Cardiac muscle cell (in vitro differentiated cells and primary cell): ENCODE data around the gene C11orf68. TPM values are rescaled to one million over a fixed set of nuclear protein-coding genes. Genes with fewer than 3 reads are reported as not detected.
A peak's percentile ranks its signal among the peaks of the same experiment; 100 is the strongest.

Experiments used
- DNase-seq, 2 donors: peaks; one replicate each; pipeline versions ENCODE4 v3.0.0 to v3.0.0-alpha.2; 2010 to 2017; ENCODE audit warnings: low read depth in 1 of 2, low spot score in 1 of 2
- H3K27ac ChIP-seq: fragments of 200-600 bp; sonication (generic); 2 replicates; pipeline ENCODE4 v1.5.1; 2016
- H3K27me3 ChIP-seq: fragments of 200-600 bp; sonication (generic); 2 replicates; pipeline ENCODE4 v1.6.0; 2016; ENCODE audit warnings: control low read depth
- H3K36me3 ChIP-seq: fragments of 200-600 bp; sonication (generic); 2 replicates; pipeline ENCODE4 v1.5.1; 2016; ENCODE audit warnings: control low read depth
- H3K4me1 ChIP-seq: fragments of 200-600 bp; sonication (generic); 2 replicates; pipeline ENCODE4 v1.8.1; 2017; ENCODE audit warnings: low read depth, mild to moderate bottlenecking, mixed run types
- H3K4me3 ChIP-seq: fragments of 200-600 bp; sonication (generic); 2 replicates; pipeline ENCODE4 v1.5.1; 2016; ENCODE audit warnings: mild to moderate bottlenecking
- H3K9me3 ChIP-seq: fragments of 200-600 bp; sonication (generic); 2 replicates; pipeline ENCODE4 v1.5.1; 2017; ENCODE audit warnings: low read depth, mild to moderate bottlenecking, control low read depth
- CTCF ChIP-seq: IDR thresholded peaks from 2 replicates; pipeline ENCODE4 v1.5.1; 2012; ENCODE audit warnings: low read depth, mild to moderate bottlenecking, low read length
- polyA plus RNA-seq: library from polyadenylated mRNA; unstranded; fragments of >200 nt; fragmentation: Nextera tagmentation; extraction: Ambion mirVana; gene quantifications from 2 replicates; pipeline ENCODE4 v1.2.1, GENCODE V29; 2016
- total RNA-seq: library from RNA; depleted of rRNA; stranded (reverse); fragments of >200 nt; gene quantifications from 2 replicates; pipeline ENCODE4 v1.2.3, GENCODE V29; 2016

The C11orf68 gene
- total and polyA plus RNA-seq, 2 experiments from 2014 or later: 34.7 to 86.5 TPM

- DNase-seq: no peak
- Histone ChIP-seq H3K36me3 (no peaks in the 10 kb centered on the region), H3K27me3 (peaks cover 87% of the 10 kb centered on the region), H3K27ac (no peak overlapping the region), H3K4me3 (peak overlapping the region; percentile 35), H3K9me3 (no peaks in the 10 kb centered on the region), H3K4me1 (no peaks in the 10 kb centered on the region)
- no peak for TF ChIP-seq CTCF
Measured at GRCh38 chr11:65900899-65901180, 18.0 kb downstream of the C11orf68 start.

GRCh38 chr11:65900125-65900898 is 18.6 kb downstream of the C11orf68 start, which contains the start of gene FOSL1:
TSS of gene FOSL1 (minus strand) at chr11:65900388. CDS start at chr11:65900339, 49 bp downstream.
- peak; percentile 78 to 96 for DNase-seq
- Histone ChIP-seq H3K4me3 (peak within 1 kb of the TSS; percentile 35), H3K27ac (no peak within 1 kb of the TSS), H3K27me3 (peaks cover 87% of the 10 kb centered on the region), H3K36me3 (no peaks in the 10 kb centered on the region), H3K4me1 (no peaks in the 10 kb centered on the region), H3K9me3 (no peaks in the 10 kb centered on the region)
- no peak for TF ChIP-seq CTCF

DNA sequence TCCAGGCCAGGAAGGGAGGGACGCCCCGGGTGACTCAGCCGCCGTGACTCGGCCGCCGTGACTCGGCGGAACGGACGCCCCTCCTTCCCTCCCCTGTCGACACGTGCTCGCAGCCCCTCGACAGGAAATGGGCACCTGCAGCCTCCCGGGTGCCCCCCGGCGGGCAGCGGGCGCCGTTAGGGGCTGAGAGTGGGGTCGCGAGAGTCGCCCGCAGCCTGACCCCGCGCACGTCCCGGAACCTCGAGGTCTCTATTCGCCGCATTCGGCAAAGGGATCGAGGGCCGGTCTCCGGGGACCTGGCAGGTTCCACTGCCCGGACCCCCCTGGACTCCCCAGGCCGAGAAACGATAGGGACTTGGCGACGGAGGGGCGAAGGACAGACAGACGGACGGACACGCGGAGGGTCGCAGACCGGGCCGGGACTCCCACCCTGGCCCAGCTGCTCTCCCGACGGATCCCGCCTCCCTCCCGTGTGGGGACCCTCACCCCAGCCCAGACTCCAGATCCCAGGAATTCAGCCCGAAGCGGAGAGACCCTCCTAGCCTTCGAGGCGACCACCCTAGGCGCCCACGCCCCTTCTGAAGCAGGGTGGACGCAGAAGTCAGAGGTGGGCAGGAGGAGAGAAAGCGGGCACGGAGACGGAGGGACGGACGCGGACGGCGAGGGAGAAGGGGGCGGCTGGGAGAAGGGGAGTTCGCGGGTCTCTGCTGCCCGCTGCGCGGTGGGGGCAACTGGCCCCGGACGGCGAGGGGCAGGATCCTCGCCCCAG is 19.3 kb downstream of the C11orf68 start:
- DNase-seq: peak; percentile 18 to 75
- H3K27me3 ChIP-seq: peaks cover 85% of the 10 kb centered on the region
- no peak overlapping the region for H3K27ac ChIP-seq
- peak overlapping the region; percentile 35 for H3K4me3 ChIP-seq
- no peak for TF ChIP-seq CTCF
- H3K4me1 ChIP-seq: no peaks in the 10 kb centered on the region
- no peaks in the 10 kb centered on the region for H3K9me3 ChIP-seq
- no peaks in the 10 kb centered on the region for H3K36me3 ChIP-seq

- no peaks in the 10 kb centered on the region for H3K36me3 ChIP-seq
- no peak overlapping the region for H3K4me3 ChIP-seq
- DNase-seq: no peak
- TF ChIP-seq CTCF: no peak
- H3K9me3 ChIP-seq: no peaks in the 10 kb centered on the region
- no peaks in the 10 kb centered on the region for H3K4me1 ChIP-seq
- H3K27me3 ChIP-seq: peaks cover 83% of the 10 kb centered on the region
- no peak overlapping the region for H3K27ac ChIP-seq
Measured at GRCh38 chr11:65898656-65899355, 20.1 kb downstream of the C11orf68 start.

- Histone ChIP-seq H3K27me3 (peaks cover 67% of the 10 kb centered on the region), H3K27ac (no peak overlapping the region), H3K9me3 (no peaks in the 10 kb centered on the region), H3K4me3 (no peak overlapping the region), H3K4me1 (peaks cover 10% of the 10 kb centered on the region), H3K36me3 (no peaks in the 10 kb centered on the region)
- no peak for TF ChIP-seq CTCF
- DNase-seq: no peak
Measured at GRCh38 chr11:65897020-65897471, 21.8 kb downstream of the C11orf68 start.
